Adrenal gland (tissue), 5 donors: ENCODE results near the gene SPEM2.

ENCODE experiments used
- POLR2A ChIP-seq, 2 donors: fragments of 450-650 bp; IDR thresholded peaks; one replicate each; pipeline ENCODE4 v1.6.1; 2017; ENCODE audit warnings: antibody characterized with exemption in 2 of 2, mild to moderate bottlenecking in 2 of 2, moderate library complexity in 1 of 2
- TF ChIP-seq, protein P1 (sequence below), 6 experiments: fragments of 450-650 bp in 4 of 6; fragments of 200-600 bp in 2 of 6; sonication (generic) in 1 of 6; IDR thresholded peaks; 1 replicate in 5 of 6; 2 replicates in 1 of 6; pipeline versions ENCODE4 v1.5.1 to v1.8.0; 2016 to 2021; ENCODE audit warnings: antibody characterized with exemption in 6 of 6, mild to moderate bottlenecking in 2 of 6, moderate library complexity in 1 of 6
- donor health status: DM: no; HTN: no; CAD: no.

DNA sequence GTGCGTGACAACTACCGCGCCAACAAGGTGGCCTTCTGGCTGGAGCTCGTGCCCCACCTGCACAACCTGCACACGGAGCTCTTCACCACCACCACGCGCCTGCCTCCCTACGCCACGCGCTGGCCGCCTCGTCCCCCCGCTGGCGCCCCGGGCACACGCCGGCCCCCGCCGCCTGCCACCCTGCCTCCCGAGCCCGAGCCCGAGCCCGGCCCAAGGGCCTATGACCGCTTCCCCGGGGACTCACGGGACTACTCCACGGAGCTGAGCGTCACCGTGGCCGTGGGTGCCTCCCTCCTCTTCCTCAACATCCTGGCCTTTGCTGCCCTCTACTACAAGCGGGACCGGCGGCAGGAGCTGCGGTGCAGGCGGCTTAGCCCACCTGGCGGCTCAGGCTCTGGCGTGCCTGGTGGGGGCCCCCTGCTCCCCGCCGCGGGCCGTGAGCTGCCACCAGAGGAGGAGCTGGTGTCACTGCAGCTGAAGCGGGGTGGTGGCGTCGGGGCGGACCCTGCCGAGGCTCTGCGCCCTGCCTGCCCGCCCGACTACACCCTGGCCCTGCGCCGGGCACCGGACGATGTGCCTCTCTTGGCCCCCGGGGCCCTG is 8.3 kb upstream of the SPEM2 start:
- TF ChIP-seq, protein P1, sequence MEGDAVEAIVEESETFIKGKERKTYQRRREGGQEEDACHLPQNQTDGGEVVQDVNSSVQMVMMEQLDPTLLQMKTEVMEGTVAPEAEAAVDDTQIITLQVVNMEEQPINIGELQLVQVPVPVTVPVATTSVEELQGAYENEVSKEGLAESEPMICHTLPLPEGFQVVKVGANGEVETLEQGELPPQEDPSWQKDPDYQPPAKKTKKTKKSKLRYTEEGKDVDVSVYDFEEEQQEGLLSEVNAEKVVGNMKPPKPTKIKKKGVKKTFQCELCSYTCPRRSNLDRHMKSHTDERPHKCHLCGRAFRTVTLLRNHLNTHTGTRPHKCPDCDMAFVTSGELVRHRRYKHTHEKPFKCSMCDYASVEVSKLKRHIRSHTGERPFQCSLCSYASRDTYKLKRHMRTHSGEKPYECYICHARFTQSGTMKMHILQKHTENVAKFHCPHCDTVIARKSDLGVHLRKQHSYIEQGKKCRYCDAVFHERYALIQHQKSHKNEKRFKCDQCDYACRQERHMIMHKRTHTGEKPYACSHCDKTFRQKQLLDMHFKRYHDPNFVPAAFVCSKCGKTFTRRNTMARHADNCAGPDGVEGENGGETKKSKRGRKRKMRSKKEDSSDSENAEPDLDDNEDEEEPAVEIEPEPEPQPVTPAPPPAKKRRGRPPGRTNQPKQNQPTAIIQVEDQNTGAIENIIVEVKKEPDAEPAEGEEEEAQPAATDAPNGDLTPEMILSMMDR (IDR thresholded peaks at IDR 0.05): no peak
- TF ChIP-seq POLR2A (IDR thresholded peaks at IDR 0.05): no peak
